PC-9 (cell line): ENCODE measurements around the gene MEIS2. TPM values are rescaled to one million over a fixed set of nuclear protein-coding genes. Genes with fewer than 3 reads are reported as not detected.

Experiments
- BruUV-seq: library from RNA; stranded (reverse); fragments of 400-500 nt; replicated peaks from 2 replicates; lab custom pipeline; 2021; lab: Mats Ljungman, UMichigan
- CTCF ChIA-PET: fragments of 300-600 bp; sonication (Branson Sonifier 250); formaldehyde crosslinking; loops from one replicate; lab custom pipeline; 2022; ENCODE audit warnings: antibody characterized with exemption; lab: Charles Lee
- POLR2A ChIA-PET: fragments of 300-600 bp; sonication (Branson Sonifier 250); formaldehyde crosslinking; loops from one replicate; lab custom pipeline; 2022; ENCODE audit warnings: antibody characterized with exemption; ENCODE audit not compliant: unreplicated experiment; lab: Charles Lee
- DNase-seq, 2 experiments: peaks; one replicate each; pipeline versions ENCODE4 v3.0.0 to v3.0.0-alpha.2; 2015 to 2022; ENCODE audit warnings: mixed read lengths in 1 of 2
- H2AFZ ChIP-seq: fragments of 200-600 bp; sonication (generic); 2 replicates; pipeline ENCODE4 v1.8.1; 2017; ENCODE audit warnings: antibody characterized with exemption
- H3F3A ChIP-seq: fragments of 200-600 bp; sonication (generic); 2 replicates; pipeline ENCODE4 v1.8.1; 2017; ENCODE audit warnings: antibody characterized with exemption, mild to moderate bottlenecking, low read depth; ENCODE audit not compliant: insufficient read depth
- H3K27ac ChIP-seq: fragments of 200-600 bp; sonication (generic); 2 replicates; pipeline ENCODE4 v1.6.1; 2016; ENCODE audit warnings: mixed run types
- H3K27me3 ChIP-seq: fragments of 200-600 bp; sonication (generic); 2 replicates; pipeline ENCODE4 v1.6.1; 2016; ENCODE audit warnings: low read depth, mixed run types; ENCODE audit not compliant: insufficient read depth
- H3K36me3 ChIP-seq: fragments of 200-600 bp; sonication (generic); 2 replicates; pipeline ENCODE4 v1.6.1; 2016; ENCODE audit warnings: low read depth, mixed run types
- H3K4me1 ChIP-seq: fragments of 200-600 bp; sonication (generic); replicated peaks from 2 replicates; pipeline ENCODE4 v1.6.1; 2016; ENCODE audit warnings: mixed run types; ENCODE audit not compliant: insufficient read depth
- H3K4me2 ChIP-seq: fragments of 200-600 bp; sonication (generic); 2 replicates; pipeline ENCODE4 v1.6.1; 2017; ENCODE audit warnings: mixed run types
- H3K4me3 ChIP-seq: fragments of 200-600 bp; sonication (generic); 2 replicates; pipeline ENCODE4 v1.6.1; 2016; ENCODE audit warnings: mixed run types
- H3K79me2 ChIP-seq: fragments of 200-600 bp; sonication (generic); 2 replicates; pipeline ENCODE4 v1.6.1; 2017; ENCODE audit warnings: low read depth, mixed run types
- H3K9me2 ChIP-seq: fragments of 200-600 bp; sonication (generic); 2 replicates; pipeline ENCODE4 v1.8.1; 2017; ENCODE audit warnings: mild to moderate bottlenecking; ENCODE audit not compliant: insufficient read depth
- H3K9me3 ChIP-seq: fragments of 200-600 bp; sonication (generic); 2 replicates; pipeline ENCODE4 v1.8.1; 2016; ENCODE audit warnings: low read depth; ENCODE audit not compliant: insufficient read depth
- H4K20me1 ChIP-seq: fragments of 200-600 bp; sonication (generic); 2 replicates; pipeline ENCODE4 v1.8.1; 2017; ENCODE audit not compliant: insufficient read depth
- CTCF ChIP-seq: fragments of 200-600 bp; sonication (generic); conservative IDR thresholded peaks from 2 replicates; pipeline ENCODE4 v1.6.1; 2017; ENCODE audit warnings: mixed run types, antibody characterized with exemption, mild to moderate bottlenecking, moderate library complexity
- EZH2 ChIP-seq: fragments of 200-600 bp; sonication (generic); IDR thresholded peaks from 2 replicates; pipeline ENCODE4 v1.8.0; 2017; ENCODE audit warnings: antibody characterized with exemption, low read depth
- intact Hi-C: fragments of 100-400 bp; cut with micrococcal nuclease; formaldehyde crosslinking; loops from one replicate; pipeline ENCODE4 v1.10.0; 2022; ENCODE audit not compliant: unreplicated experiment
- total RNA-seq: library from RNA; stranded (reverse); gene quantifications from 2 replicates; pipeline ENCODE4 v1.2.3, GENCODE V29; 2021

MEIS2 gene
- total RNA-seq, 1 experiment from 2014 or later = 29.1 TPM

DNA sequence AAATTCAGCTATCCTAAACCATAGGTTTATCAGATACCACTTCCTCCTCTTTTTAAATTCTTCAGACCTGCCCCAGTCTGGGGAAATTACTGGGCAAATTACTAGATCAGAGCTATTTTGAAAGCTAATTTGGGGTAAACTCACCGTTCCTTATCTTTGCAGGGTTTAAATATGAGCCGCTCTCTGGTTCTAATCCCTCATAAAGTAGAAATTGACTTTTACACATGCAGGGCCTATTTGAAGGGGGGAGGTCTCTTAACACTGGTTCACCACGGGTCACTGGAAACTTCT lies 11.0 kb upstream of the MEIS2 start:
- Histone ChIP-seq H3K79me2 (no peaks in the 10 kb centered on the region), H3K9me3 (no peaks in the 10 kb centered on the region), H3K36me3 (no peaks in the 10 kb centered on the region), H3K4me2 (no peak overlapping the region), H3K4me3 (no peak overlapping the region), H3K27ac (no peak overlapping the region), H3K27me3 (no peaks in the 10 kb centered on the region), H4K20me1 (no peaks in the 10 kb centered on the region), H3F3A (no peaks in the 10 kb centered on the region), H2AFZ (no peak overlapping the region), H3K4me1 (no peaks in the 10 kb centered on the region), H3K9me2 (no peaks in the 10 kb centered on the region)
- CTCF ChIA-PET = interaction anchor here (0.6 kb wide), 1 partner anchor 73 kb away, joined by 3 read pairs; no protein-coding TSS in a partner anchor
- POLR2A ChIA-PET = interaction anchor here (0.6 kb wide), 1 partner anchor 1653 kb away, joined by 5 read pairs; no protein-coding TSS in a partner anchor
- no peak for DNase-seq
- TF ChIP-seq EZH2 (no peak), CTCF (no peak)
- intact Hi-C loops = no loop called here
- BruUV-seq = no TSS peak

GRCh38 chr15:37109872-37110572 lies 9.7 kb upstream of the MEIS2 start:
- Histone ChIP-seq H3K36me3 (no peaks in the 10 kb centered on the region), H3F3A (no peaks in the 10 kb centered on the region), H3K27me3 (no peaks in the 10 kb centered on the region), H3K79me2 (no peaks in the 10 kb centered on the region), H3K4me2 (no peak overlapping the region), H3K9me3 (no peaks in the 10 kb centered on the region), H3K9me2 (no peaks in the 10 kb centered on the region), H2AFZ (no peak overlapping the region), H3K4me3 (no peak overlapping the region), H4K20me1 (no peaks in the 10 kb centered on the region), H3K4me1 (no peaks in the 10 kb centered on the region), H3K27ac (no peak overlapping the region)
- POLR2A ChIA-PET = no interaction called here
- DNase-seq = no peak
- CTCF ChIA-PET = no interaction called here
- TF ChIP-seq CTCF (no peak), EZH2 (no peak)
- no TSS peak for BruUV-seq
- intact Hi-C loops = loop anchor here (10.0 kb wide), 1 partner anchor 735 kb away; no protein-coding TSS in a partner anchor

GRCh38 chr15:37109168-37109871 lies 9.0 kb upstream of the MEIS2 start:
- no peaks in the 10 kb centered on the region for H3K9me3 ChIP-seq
- H3K27me3 ChIP-seq = no peaks in the 10 kb centered on the region
- no peaks in the 10 kb centered on the region for H3F3A ChIP-seq
- peaks cover 2% of the 10 kb centered on the region; the same call in 1 of the 2 replicates for H3K79me2 ChIP-seq
- ChIA-PET CTCF (no interaction called here), POLR2A (no interaction called here)
- H3K9me2 ChIP-seq = no peaks in the 10 kb centered on the region
- no peak overlapping the region for H3K4me2 ChIP-seq
- intact Hi-C loops = loop anchor here (10.0 kb wide), 1 partner anchor 735 kb away; no protein-coding TSS in a partner anchor
- TF ChIP-seq CTCF (no peak), EZH2 (no peak)
- H2AFZ ChIP-seq = no peak overlapping the region
- no peaks in the 10 kb centered on the region for H4K20me1 ChIP-seq
- no peaks in the 10 kb centered on the region for H3K36me3 ChIP-seq
- H3K27ac ChIP-seq = no peak overlapping the region
- H3K4me1 ChIP-seq = no peaks in the 10 kb centered on the region
- BruUV-seq = no TSS peak
- H3K4me3 ChIP-seq = no peak overlapping the region
- DNase-seq = no peak
